ENCODE data around the gene MRGPRG.
"Not testable (repeated sequence)": the region's sequence is repeated elsewhere in the genome, so short reads cannot be mapped to it uniquely, and the experiment has no call there.

Gene MRGPRG, protein sequence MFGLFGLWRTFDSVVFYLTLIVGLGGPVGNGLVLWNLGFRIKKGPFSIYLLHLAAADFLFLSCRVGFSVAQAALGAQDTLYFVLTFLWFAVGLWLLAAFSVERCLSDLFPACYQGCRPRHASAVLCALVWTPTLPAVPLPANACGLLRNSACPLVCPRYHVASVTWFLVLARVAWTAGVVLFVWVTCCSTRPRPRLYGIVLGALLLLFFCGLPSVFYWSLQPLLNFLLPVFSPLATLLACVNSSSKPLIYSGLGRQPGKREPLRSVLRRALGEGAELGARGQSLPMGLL

DNA sequence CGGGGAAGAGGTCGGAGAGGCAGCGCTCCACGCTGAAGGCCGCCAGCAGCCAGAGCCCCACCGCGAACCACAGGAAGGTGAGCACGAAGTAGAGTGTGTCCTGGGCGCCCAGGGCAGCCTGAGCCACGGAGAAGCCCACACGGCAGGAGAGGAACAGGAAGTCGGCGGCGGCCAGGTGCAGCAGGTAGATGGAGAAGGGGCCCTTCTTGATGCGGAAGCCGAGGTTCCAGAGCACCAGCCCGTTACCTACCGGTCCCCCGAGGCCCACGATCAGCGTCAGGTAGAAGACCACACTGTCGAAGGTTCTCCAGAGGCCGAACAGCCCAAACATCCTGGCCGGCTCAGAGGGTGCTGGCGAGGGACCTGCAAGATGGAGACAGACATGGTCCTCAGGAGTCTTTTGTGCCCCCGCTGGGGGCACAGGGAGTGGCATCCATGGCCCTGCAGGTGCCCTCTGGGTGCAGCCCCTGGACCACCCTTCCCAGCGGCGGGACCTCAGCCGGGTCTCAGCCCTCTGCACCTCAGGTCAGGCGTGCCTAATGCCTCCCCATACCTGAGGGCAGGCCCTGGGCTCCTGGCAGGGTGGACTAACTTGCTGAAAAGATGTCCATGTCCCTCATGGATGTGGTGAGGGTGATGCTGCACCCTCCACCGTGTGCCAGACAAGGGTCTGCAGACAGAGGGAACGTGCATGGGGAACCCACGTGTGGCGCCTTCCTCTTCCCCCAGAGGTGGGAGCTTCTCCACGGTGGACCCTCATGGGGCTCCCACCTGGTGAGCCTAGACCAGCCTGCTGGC is at the start of gene MRGPRG:
Gene MRGPRG, minus strand, starts transcription at position 331 of the 798 bp plus-strand sequence. Its CDS starts 0 bp downstream, at position 331.
- DNase-seq (ENCODE audit: low read depth): no peak

DNA sequence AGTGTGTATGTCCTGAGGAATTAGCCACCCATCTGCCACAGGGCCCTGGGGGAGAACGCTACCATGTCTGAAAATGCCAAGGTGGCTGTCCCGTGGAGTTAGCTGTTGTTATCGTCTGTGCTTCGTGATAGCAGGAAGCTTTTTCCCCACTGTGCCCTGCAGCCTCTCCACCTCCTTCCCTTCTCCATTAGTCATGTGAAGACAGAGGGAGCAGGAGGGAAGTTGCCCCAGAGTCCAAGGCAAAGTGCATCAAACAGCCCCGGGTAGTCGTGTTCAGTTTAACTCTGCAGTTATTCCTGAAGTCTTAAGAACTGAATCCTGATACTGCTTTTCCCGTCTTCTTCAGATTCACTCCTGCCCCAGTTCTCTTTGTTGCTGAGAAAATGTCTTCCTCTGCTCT is 43.9 kb upstream of the MRGPRG start:
- DNase-seq (ENCODE audit: low read depth): not testable (repeated sequence)

DNA sequence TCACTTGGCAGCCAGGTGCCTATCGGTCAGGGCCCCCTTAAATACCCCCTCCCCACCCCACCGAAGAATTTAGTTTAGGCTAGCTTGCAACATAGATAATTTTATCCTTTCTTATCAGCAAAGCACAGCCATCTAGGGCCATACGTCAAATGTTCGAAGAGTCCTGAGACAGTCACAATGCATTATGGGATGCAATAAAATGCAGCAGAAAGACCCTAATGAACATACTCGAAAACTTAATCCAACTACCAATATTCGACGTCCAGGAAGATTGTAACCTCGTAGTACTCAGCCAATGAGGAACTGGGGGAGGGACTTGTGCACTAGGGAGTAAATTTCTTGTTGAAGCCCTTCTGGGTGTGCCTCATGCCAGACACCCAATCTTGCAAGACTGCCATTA is 43.2 kb upstream of the MRGPRG start:
- DNase-seq (ENCODE audit: low read depth): not testable (repeated sequence)

- DNase-seq (ENCODE audit: low read depth): not testable (repeated sequence)
Observed at GRCh38 chr11:3257509-3257908, 38.9 kb upstream of the MRGPRG start.

DNA sequence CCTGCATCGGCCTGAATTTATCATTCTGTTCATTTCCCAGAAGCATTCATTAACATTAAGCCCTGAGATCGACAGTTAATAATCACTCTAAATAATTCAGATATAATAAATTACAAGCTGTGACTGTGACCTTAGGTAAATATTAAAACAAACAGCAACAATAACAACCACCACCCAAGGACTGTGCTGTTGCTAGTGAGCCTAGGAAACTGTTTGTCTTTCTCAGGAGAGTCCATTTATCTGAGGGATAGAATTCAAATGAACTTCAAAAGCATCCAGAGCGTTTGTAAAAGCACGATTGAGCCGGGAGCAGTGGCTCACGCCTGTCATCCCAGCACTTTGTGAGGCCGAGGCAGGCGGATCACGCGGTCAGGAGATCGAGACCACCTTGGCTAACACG is 36.6 kb upstream of the MRGPRG start:
- not testable (repeated sequence) for DNase-seq (ENCODE audit: low read depth)

DNA sequence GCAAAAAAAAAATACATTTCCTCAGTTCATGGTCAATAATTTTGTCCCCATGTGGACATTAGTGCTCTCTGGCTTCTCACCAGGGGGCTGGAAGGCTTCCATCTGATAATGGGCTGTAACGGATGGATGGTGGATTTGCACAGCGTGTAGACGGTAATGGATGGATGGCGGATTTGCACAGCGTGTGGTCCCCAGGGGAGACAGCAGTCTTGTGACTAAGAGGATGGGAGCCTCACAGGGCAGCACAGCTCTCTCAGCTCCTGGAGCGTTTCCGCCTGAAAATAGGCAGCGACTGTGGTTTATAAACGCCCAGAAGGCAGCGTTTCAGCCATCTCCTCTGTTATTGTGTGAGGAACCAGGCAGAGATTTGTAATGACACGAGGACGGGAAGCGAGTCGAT is 36.2 kb upstream of the MRGPRG start:
- DNase-seq (ENCODE audit: low read depth): not testable (repeated sequence)

DNA sequence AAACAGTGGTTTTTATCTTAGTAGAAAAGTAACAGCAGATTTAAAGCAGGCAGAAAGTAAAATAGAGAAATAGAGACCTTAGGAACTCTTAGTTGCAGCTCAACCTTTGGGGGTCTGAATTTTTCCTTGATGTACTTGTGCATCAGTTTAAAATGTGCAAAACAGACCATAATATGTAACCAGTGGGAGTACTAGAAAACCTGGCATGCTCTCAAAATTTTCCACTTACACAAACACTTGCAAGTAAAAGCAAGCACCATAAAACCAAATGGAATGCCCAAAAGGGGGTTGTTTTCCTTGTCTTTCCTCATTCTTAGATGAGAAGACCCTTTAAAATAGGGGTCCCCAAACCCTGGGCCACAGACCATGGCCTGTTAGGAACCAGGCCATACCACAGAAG is 26.5 kb upstream of the MRGPRG start:
- DNase-seq (ENCODE audit: low read depth): no peak

- DNase-seq (ENCODE audit: low read depth): no peak
Observed at GRCh38 chr11:3243880-3244279, 25.3 kb upstream of the MRGPRG start.

DNA sequence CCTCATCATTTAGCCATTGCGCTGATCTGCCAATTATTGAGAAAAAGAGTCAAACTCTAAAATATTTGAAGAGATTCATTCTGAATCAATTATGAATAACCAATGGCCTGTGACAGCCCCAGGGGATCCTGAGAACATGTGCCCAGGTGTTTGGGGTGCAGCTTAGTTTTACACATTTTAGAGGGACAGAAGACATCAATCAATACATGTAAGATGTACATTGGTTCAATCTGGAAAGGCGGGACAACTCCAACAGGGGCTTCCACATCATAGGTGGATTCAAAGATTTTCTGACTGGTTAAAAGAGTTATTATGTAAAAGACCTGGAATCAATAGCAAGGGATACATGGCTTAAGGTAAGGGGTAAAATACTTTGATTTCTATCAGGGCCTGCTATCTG is 18.5 kb upstream of the MRGPRG start:
- DNase-seq (ENCODE audit: low read depth): no peak

GRCh38 chr11:3234846-3235245 is 16.2 kb upstream of the MRGPRG start:
- no peak for DNase-seq (ENCODE audit: low read depth)

DNA sequence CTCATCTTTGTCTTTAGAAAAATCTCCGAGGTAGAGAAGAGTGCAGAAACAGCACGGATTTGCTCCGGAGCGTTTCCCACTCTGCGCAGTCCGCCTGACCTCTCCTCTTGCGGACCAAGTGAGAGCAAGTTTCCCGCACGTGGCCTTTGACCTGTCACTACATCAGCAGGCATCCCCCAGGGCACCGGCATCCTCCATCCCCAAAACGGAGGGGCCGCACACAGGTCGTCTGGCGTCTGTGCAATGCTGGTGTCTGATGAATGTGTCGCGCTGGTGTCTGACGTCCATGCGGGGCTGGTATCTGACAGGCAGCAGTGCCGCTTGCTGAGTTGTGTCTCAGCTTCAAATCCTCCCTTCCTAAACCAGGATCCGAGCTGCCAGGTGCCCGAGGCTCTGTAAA is 14.3 kb upstream of the MRGPRG start:
- no peak for DNase-seq (ENCODE audit: low read depth)

DNA sequence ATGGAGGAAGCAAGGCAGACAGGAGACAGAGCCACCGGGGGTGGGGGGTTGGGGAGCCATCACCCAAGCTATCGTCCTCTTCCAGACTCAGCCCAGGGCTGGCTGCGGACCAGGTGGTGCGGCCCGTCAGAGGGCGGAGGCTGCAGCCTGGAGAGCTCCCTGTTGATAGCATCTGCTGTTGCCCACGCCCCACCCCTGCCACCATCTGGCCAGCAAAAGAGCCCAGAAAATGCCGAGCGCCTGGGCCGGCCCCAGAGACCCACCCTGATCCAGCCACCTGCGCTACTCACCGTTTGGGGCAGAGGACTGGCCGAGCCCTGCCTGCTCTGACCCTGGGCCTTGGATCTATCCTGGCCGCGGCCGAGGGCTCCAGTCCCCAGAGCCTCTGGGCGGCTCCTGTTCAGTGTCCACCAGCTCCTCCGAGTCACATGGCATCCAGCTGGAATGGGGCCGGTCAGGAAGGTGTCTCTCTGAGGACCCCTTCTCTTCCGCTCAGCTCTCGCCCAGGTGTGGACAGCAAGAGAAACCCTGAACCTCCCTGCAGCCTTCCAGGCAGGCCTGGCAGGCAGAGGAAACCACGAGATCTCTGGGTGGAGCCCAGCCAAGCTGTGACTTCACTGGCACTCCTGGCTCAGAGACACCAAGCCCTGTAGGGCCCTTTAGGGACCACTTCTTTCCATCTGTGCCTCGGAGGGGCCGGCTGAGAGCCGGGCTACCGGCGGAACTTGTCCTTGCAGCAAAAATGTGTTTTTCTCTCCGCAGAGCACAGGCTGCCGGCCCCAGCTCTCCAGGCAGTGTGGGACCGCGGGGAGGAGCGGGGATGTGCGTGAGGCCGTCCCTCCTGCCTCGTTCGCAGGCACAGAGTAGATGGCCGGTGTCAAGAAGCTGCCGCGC is 13.5 kb upstream of the MRGPRG start, which contains the start of gene MRGPRE:
Gene MRGPRE, minus strand, starts transcription at position 567 of the 894 bp plus-strand sequence. CDS start 3,618 bp downstream, outside the sequence.
- no peak for DNase-seq (ENCODE audit: low read depth)

DNA sequence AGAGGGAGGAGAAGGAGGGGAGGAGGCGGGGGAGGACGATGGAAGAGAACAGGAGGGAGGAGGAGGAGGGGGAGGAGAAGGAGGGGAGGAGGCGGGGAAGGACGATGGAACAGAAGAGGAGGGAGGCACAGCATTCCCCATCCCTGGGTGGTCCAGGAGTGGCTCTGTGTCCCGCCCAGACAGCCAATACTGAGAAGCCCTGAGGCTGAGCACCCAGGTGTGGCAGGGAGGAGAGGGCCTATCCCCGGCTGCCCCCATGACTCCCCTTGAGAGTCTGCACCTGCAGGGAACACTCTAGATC is 12.9 kb upstream of the MRGPRG start:
- DNase-seq (ENCODE audit: low read depth): no peak

GRCh38 chr11:3230636-3231549 is 12.3 kb upstream of the MRGPRG start:
- no peak for DNase-seq (ENCODE audit: low read depth)

DNA sequence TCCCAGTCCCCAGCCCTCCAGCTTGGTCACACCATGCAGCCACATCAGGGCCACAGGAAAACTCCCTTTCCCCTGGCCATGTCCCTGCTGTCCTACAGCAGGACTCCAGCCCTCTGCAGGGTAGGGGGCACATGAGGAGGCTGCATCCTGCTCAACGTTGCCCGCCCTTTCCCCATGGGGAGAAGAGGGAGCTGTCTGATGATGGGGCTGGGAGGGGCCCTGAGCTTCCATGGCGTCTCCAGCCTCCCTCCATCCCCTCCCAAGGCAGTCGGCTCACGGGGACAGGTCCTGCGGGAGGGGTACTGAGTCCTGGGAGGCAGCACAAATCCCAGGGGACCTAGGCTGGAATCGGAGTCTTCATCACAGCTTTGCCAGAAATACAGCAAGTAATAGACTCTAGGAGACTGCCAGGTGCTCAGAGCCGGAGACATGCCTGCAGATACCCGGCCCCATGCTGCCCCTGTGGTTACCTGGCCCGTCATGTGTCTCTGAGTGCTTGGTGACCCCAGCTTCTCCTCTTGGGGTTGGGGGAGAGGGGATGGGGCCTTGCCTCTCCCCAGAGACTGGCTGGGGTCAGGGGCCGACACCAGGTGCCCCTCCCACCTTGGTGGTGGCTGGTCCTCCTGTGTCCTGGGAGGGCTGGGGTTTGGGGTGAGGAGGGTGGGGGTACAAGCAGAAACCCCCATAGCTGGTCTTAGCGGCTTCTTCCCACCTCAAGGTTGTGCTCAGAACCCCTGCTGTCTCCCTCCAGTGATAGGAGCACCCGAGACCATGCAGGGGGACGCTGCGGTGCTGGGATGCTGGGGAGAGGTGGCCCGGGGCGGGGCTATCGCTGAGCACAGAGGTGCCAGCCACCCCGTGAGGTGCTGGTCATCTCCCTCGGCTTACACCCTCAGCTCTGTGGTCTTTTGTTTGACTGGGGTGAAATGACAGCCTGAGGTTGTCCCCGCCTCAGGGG is 11.3 kb upstream of the MRGPRG start:
- DNase-seq (ENCODE audit: low read depth): no peak

DNA sequence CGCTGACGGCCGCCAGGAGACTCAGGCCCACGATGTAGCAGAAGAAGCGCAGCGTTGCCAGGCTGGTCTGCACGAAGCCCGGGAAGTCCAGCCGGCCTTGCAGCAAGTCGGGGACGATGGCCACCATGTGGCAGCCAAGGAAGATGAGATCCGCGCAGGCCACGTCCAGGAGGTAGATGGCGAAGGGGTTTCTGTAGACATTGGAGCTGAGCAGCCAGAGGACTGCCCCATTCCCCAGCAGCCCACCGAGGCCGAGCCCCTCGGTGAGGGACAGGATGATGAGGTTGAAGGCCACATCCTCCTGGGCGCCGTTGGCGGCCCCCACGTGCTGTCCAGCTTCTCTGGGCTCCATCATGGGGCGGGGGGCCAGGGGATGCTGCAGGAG is 9.8 kb upstream of the MRGPRG start:
- no peak for DNase-seq (ENCODE audit: low read depth)

DNA sequence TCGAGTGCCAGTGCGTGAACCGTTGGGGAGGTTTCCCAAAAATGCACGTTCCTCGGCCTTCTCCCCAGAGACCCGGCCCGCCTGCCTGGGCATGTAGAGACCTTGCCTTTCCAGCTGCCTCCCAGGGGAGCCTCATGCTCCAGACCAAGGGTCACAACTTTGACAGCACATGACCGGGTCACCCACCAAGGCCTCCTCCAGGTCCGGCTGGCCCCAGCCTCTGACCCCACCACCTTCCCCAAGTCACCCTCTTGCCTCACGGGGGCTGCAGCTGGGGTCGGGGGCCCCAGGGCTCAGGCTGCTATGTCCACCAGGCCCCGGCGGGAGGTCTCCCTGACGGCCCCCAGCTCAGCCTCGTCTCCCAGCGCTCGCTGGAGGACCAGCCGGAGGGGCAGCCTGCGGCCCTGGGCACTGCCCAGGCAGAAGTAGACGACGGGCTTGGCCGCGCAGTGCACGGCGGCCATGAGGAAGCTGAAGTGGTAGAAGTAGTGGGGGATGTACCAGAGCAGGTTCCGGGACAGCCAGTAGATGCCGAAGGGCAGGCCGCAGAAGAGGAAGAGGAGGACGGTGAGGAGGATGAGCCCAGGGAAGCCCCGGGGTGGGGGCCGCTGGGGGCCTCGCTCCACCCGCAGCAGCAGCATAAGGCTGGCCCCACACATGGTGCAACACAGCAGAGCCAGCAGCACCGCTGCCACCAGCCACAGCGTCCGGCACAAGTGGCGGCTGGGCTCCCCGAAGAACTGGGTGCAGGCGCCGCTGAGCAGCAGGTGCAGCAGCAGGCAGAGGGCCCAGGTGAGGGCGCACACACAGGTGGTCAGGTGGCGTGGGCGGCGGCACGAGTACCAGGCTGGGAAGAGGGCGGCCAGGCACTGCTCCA is 9.2 kb upstream of the MRGPRG start:
- DNase-seq (ENCODE audit: low read depth): no peak

- no peak for DNase-seq (ENCODE audit: low read depth)
Observed at GRCh38 chr11:3226846-3227567, 8.4 kb upstream of the MRGPRG start.

Data from ELR (cell line).